Ovary (tissue), 3 donors: ENCODE measurements around the gene RCSD1.

Experiments
- CTCF ChIP-seq, 3 donors: fragments of 450-650 bp in 2 of 3; fragments of 200-600 bp in 1 of 3; IDR thresholded peaks; one replicate each; pipeline versions ENCODE4 v1.5.1 to v1.8.0; 2016 to 2022; ENCODE audit warnings: antibody characterized with exemption in 3 of 3, mild to moderate bottlenecking in 1 of 3
- EP300 ChIP-seq: sonication (generic); formaldehyde crosslinking; IDR thresholded peaks from one replicate; pipeline ENCODE4 v1.6.1; 2017; ENCODE audit warnings: antibody characterized with exemption
- POLR2A ChIP-seq: fragments of 450-650 bp; IDR thresholded peaks from one replicate; pipeline ENCODE4 v1.6.1; 2017; ENCODE audit warnings: antibody characterized with exemption, mild to moderate bottlenecking, moderate library complexity
- donor health status: DM: no; HTN: no; CAD: no.

DNA sequence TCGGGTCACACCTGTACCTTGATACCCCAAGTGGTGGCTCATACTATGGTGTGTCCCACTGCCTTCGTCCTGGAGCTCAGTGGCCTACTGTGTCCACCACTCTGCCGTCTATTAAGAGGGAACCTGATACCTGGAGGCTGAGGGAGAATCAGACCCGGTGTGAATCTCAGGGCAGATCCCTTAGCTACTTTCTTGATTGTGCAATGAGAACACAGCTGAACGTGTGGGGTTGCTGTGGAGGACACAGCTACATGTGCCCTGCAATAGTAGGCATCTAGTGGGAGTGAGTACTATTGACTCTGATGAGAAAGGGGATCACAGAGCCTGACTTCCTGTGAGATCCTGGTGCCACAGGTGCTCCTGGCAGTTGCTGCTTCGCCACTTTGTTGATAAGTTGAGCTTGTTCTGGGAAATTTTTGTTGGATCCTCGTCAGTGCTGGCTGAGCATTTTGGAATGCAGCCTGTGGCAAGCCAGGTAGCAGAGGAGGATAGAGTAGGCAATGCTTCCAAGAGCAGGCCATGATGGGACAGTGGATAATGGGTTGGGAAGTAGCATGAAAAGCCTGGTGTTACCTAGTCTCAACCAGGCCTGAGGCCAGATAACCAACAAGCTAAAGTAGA lies 63.5 kb downstream of the RCSD1 start:
- TF ChIP-seq CTCF (IDR thresholded peaks at IDR 0.05) = no peak
- no peak for TF ChIP-seq EP300
- TF ChIP-seq POLR2A = no peak
